Retinal pigment epithelial cell (primary cell): ENCODE results near the gene NFIC.
A peak's percentile ranks its signal among the peaks of the same experiment; 100 is the strongest.

Experiments
- DNase-seq: peaks from one replicate; pipeline ENCODE4 v3.0.0-alpha.2; 2010; ENCODE audit warnings: low read depth
- H3K4me3 ChIP-seq: 2 replicates; pipeline ENCODE4 v1.5.1; 2011; ENCODE audit warnings: mild to moderate bottlenecking, low read length, control low read depth, moderate library complexity
- CTCF ChIP-seq: conservative IDR thresholded peaks from 2 replicates; pipeline ENCODE4 v1.5.1; 2011; ENCODE audit warnings: low read depth, low read length, control low read depth, inconsistent platforms

Gene NFIC

GRCh38 chr19:3360421-3361383, 5.7 kb upstream of the NFIC start:
- DNase-seq: no peak
- TF ChIP-seq CTCF: no peak
- H3K4me3 ChIP-seq: peak overlapping the region; percentile 61

GRCh38 chr19:3361384-3362216, 4.8 kb upstream of the NFIC start:
- DNase-seq: no peak
- TF ChIP-seq CTCF: no peak
- peak overlapping the region; percentile 61 for H3K4me3 ChIP-seq

GRCh38 chr19:3362217-3362906, 4.0 kb upstream of the NFIC start:
- no peak for TF ChIP-seq CTCF
- DNase-seq: no peak
- no peak overlapping the region for H3K4me3 ChIP-seq

- no peak for TF ChIP-seq CTCF
- DNase-seq: no peak
- no peak overlapping the region for H3K4me3 ChIP-seq
These were observed 2.4 kb upstream of the NFIC start for GRCh38 chr19:3363841-3364500.

GRCh38 chr19:3364501-3364858, 1.9 kb upstream of the NFIC start:
- DNase-seq: no peak
- H3K4me3 ChIP-seq: no peak overlapping the region
- TF ChIP-seq CTCF: no peak

- H3K4me3 ChIP-seq: peak overlapping the region; percentile 75
- no peak for TF ChIP-seq CTCF
- no peak for DNase-seq
These were observed 1.1 kb upstream of the NFIC start for GRCh38 chr19:3365093-3365835.
